ENCODE results near the gene ARID2. TPM values are rescaled to one million over a fixed set of nuclear protein-coding genes. Genes with fewer than 3 reads are reported as not detected.
A peak's percentile ranks its signal among the peaks of the same experiment; 100 is the strongest.

Gene ARID2
- total and polyA plus RNA-seq, 10 of the 15 experiments (the other 5 are each of a cell fraction or from before 2014, with no cell fraction given): 9.2 to 29.8 (median 20.3) TPM

- no peak overlapping the region for H3K27ac ChIP-seq (ENCODE audit: control insufficient read depth, insufficient read depth)
- H3K9ac ChIP-seq (ENCODE audit: control insufficient read depth, insufficient read depth, low read length): no peak overlapping the region
- ChIA-PET POLR2A (interaction anchor here (1.0 to 1.3 kb wide), 2 partner anchors 63 to 169 kb away, joined by 5 to 11 read pairs; no protein-coding TSS in a partner anchor), RAD21 (ENCODE audit: unreplicated experiment) (no interaction called here), SMC1A (ENCODE audit: uncharacterized antibody, unreplicated experiment) (interaction anchor here (0.9 kb wide), 1 partner anchor 169 kb away, joined by 3 read pairs; no protein-coding TSS in a partner anchor), CTCF (interaction anchor here (0.6 to 0.9 kb wide), 2 partner anchors 44 to 60 kb away, joined by 3 to 6 read pairs; no protein-coding TSS in a partner anchor)
- in situ Hi-C loops (cut with MboI): no loop called here
- H3K27me3 ChIP-seq (replicated peaks in 1 of 2; ENCODE audit: control insufficient read depth in 2 of 2, insufficient read depth in 2 of 2, low read length in 1 of 2): no peaks in the 10 kb centered on the region
- H3K79me2 ChIP-seq (ENCODE audit: control insufficient read depth, insufficient read depth, low read length): no peaks in the 10 kb centered on the region
- H3K4me2 ChIP-seq (ENCODE audit: control insufficient read depth, insufficient read depth): no peak overlapping the region
- H4K20me1 ChIP-seq (ENCODE audit: control insufficient read depth, insufficient read depth): no peaks in the 10 kb centered on the region
- H3K9me3 ChIP-seq (replicated peaks; ENCODE audit: control insufficient read depth, insufficient read depth, low read length): no peaks in the 10 kb centered on the region
- peaks cover 3 to 31% of the 10 kb centered on the region in 2 experiments for H3K36me3 ChIP-seq (ENCODE audit: control insufficient read depth in 2 of 2, insufficient read depth in 2 of 2, low read length in 1 of 2)
- intact Hi-C loops (cut with micrococcal nuclease; ENCODE audit: unreplicated experiment): no loop called here
- H2AFZ ChIP-seq (ENCODE audit: control insufficient read depth, low read depth, low read length): no peak overlapping the region
- 0% methylated on average over 2 of the region's 2 CpGs for WGBS (ENCODE audit: insufficient coverage, insufficient replicate concordance, low lambda C conversion rate, missing lambda C conversion rate)
- H3K4me3 ChIP-seq: no peak overlapping the region
- ATAC-seq (no peak), DNase-seq (ENCODE audit: low read depth, low spot score) (no peak), FAIRE-seq (peak; percentile 18)
- BruUV-seq (replicated peaks): no TSS peak
- no peaks in the 10 kb centered on the region for H3K4me1 ChIP-seq (ENCODE audit: control insufficient read depth, insufficient read depth, low read length)
- TF ChIP-seq TCF3 (IDR thresholded peaks at IDR 0.05; ENCODE audit: borderline replicate concordance, insufficient read depth, low read depth, low read length) (no peak), HSF1 (IDR thresholded peaks at IDR 0.05; ENCODE audit: low read depth, low read length) (no peak), SKIL (IDR thresholded peaks at IDR 0.05; ENCODE audit: low read depth, poor library complexity, severe bottlenecking) (no peak), BCLAF1 (IDR thresholded peaks at IDR 0.05) (no peak), RELB (IDR thresholded peaks at IDR 0.05; ENCODE audit: low read depth) (no peak), NBN (IDR thresholded peaks at IDR 0.05) (no peak), SUZ12 (IDR thresholded peaks at IDR 0.05; ENCODE audit: unreplicated experiment) (no peak), SREBF1 (IDR thresholded peaks at IDR 0.05; ENCODE audit: low read length) (no peak), BHLHE40 (IDR thresholded peaks at IDR 0.05; ENCODE audit: borderline replicate concordance in 1 of 2, low read depth in 2 of 2, low read length in 1 of 2) (no peak), MEF2B (IDR thresholded peaks at IDR 0.05; ENCODE audit: partially characterized antibody, poor library complexity, severe bottlenecking) (no peak), FOXM1 (IDR thresholded peaks at IDR 0.05; ENCODE audit: low read depth, low read length) (no peak), BCL11A (IDR thresholded peaks at IDR 0.05; ENCODE audit: low read depth, low read length) (no peak), PBX3 (IDR thresholded peaks at IDR 0.05; ENCODE audit: insufficient replicate concordance, low read depth, low read length) (no peak), SP1 (IDR thresholded peaks at IDR 0.05; ENCODE audit: low read depth, low read length) (no peak), RB1 (IDR thresholded peaks at IDR 0.05; ENCODE audit: borderline replicate concordance) (no peak)
These were observed 198.8 kb downstream of the ARID2 start for GRCh38 chr12:45928309-45928708.
